Muscle layer of duodenum (tissue), 2 donors: Measurements from ENCODE around the gene CCNQ.

ENCODE experiments used
- H3K27ac ChIP-seq: one replicate; pipeline ENCODE4 v1.7.0; 2013; ENCODE audit warnings: mild to moderate bottlenecking, low read length
- H3K27me3 ChIP-seq: one replicate; pipeline ENCODE4 v1.7.0; 2013; ENCODE audit warnings: low read depth, mild to moderate bottlenecking, control low read depth, low read length
- H3K36me3 ChIP-seq, 2 donors: one replicate each; pipeline ENCODE4 v1.7.0; 2013; ENCODE audit warnings: low read length in 2 of 2, control low read depth in 1 of 2, mild to moderate bottlenecking in 1 of 2; ENCODE audit not compliant: insufficient read depth in 2 of 2, control insufficient read depth in 1 of 2
- H3K4me1 ChIP-seq, 2 donors: one replicate each; pipeline ENCODE4 v1.7.0; 2013; ENCODE audit warnings: low read length in 2 of 2, mild to moderate bottlenecking in 2 of 2, control low read depth in 1 of 2, moderate library complexity in 1 of 2; ENCODE audit not compliant: insufficient read depth in 2 of 2, control insufficient read depth in 1 of 2
- H3K4me3 ChIP-seq, 2 donors: one replicate each; pipeline ENCODE4 v1.7.0; 2013; ENCODE audit warnings: low read length in 2 of 2, low read depth in 1 of 2, mild to moderate bottlenecking in 1 of 2
- H3K9me3 ChIP-seq, 2 donors: one replicate each; pipeline ENCODE4 v1.7.0; 2013; ENCODE audit warnings: low read length in 2 of 2, control low read depth in 1 of 2, mild to moderate bottlenecking in 1 of 2; ENCODE audit not compliant: control insufficient read depth in 1 of 2
- donor health status: healthy.

CCNQ gene

DNA sequence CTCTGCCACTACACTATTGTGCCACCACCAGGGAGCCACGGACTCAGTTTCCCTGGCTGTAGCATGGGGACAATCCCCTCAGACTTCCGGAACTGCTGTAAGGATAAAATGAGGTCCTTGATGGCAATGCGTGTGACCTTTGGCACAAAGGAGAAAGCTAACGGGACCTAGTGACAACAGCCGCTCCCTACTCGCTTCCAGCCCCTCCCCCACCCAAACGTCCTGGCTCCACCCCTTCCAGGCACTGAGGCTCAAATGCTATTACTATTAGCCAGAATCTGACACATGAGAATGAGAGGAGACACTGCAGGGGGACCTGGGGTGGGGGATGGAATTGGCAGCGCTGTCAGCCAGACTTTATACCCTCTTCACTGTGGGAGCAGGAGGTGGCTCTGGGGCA, 42.7 kb upstream of the CCNQ start:
- Histone ChIP-seq H3K4me3 (no peak overlapping the region), H3K4me1 (peaks cover 0 to 23% of the 10 kb centered on the region in 2 donors), H3K27me3 (peaks cover 19% of the 10 kb centered on the region), H3K9me3 (no peaks in the 10 kb centered on the region), H3K36me3 (no peaks in the 10 kb centered on the region), H3K27ac (no peak overlapping the region)

DNA sequence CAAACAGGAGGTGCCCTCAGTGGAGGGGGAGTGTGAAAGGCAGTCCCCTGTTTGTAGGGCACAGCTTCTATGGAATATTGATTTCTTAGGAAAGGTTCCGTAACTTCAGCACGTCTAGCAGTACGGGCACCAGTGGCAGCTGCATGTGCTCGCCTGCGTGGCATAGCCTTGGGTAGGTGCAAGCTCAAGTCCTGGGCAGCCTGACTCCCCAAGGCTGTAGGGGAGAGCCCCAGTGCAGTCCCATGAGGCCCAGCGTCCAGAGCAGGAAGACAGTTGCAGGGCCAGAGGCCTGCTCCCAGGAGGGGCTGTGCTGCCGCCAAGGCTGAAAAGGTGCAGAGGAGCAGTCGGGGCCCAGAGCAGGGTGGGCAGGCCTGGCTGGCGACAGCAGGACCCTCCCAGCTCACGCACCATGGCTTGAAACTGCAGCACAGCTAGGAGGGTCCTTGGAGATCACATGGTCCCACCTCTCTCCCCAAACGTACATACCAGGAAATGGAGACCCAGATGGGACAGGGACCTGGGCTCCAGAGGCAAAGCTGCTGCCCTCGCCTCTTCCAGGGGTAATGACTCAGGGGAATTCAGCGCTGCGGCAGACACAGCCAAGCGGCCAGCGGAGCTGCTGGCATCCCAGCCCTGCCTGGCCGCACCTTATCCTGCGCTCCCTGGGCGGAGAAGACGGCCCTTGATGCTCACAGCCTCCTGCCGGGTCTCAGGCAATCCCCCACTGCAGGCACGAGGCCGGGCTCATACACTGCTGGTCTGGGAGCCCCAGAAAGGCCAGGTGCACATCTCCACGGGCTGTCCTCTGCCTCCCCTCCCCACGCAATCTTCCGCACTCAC, 42.0 kb upstream of the CCNQ start:
- no peaks in the 10 kb centered on the region for H3K36me3 ChIP-seq
- H3K27me3 ChIP-seq = peaks cover 15% of the 10 kb centered on the region
- H3K9me3 ChIP-seq = no peaks in the 10 kb centered on the region
- no peak overlapping the region for H3K4me3 ChIP-seq
- peaks cover 0 to 22% of the 10 kb centered on the region in 2 donors for H3K4me1 ChIP-seq
- no peak overlapping the region for H3K27ac ChIP-seq

DNA sequence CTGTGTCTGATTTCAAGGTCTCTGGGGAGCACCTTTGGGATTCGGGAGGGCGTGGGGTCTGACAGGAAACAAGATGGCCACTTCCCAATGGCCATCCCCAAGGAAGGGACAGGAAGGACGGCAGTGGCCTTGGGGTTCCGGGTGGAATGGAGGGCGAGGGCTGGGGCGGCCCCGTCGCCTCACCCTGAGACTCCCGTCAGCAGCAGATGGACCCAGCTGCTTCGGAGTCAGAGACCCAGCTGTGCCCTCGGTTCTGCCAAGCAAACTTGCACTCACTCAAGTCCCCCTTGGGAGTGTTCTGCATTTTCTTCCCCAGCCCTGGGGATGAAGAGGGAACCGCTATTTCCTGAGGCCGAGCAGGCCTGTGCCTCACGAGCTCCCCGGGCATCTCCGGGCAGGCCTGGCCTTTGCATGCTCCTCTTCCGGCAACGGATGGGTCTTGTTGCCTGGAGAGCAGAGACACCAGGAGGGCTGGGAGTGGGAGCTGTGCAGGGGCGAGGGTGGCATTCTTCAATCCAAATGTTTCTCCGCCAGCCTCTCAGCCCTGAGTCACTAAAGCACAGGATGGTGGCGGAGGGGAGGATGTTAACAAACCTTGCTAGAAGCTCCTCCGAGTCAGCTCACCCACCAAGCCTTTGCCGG, 41.2 kb upstream of the CCNQ start:
- Histone ChIP-seq H3K27ac (no peak overlapping the region), H3K36me3 (no peaks in the 10 kb centered on the region), H3K9me3 (no peaks in the 10 kb centered on the region), H3K27me3 (peaks cover 15% of the 10 kb centered on the region), H3K4me3 (no peak overlapping the region), H3K4me1 (peaks cover 0 to 22% of the 10 kb centered on the region in 2 donors)

DNA sequence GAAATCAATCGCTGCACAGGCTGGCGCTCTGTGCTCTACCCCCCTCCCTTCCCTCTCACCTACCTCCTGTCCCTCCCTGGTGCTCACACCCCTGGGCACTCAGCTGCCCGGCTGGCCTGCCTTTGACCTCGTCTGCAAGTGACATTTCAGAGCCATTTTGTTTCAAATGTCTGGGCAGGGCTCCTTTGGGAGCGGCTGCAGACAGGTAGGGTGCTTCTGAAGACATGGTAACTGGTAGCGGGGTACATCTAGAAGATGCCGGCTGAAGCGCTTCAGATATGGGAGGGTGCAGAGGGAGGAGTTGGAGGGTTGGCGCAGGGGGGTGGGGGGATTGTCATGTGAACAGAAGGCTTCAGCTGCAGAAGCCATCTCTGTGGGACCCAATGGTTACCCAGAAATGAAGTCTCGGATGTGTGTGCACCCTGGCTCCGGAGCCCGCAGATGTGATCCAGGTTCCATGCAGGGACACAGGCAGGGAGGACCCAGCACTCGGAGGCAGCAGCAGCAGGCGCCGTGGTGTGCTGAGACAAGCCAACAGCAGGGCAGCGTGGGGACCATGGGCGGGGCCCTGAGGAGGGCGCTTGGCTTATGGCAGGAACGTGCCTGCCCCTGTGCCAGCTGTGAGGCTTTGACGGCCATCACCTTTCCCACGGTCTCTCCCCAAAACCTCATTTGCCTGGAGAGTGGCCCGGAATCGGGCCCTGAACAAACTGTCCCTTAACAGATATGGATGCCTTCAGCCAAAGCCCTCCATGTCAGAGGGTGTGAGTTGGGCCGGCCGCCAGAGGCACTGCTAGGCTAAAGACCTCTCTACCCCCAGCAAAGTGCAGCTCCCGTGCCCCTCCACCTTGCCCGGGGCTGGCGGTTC, 40.5 kb upstream of the CCNQ start:
- Histone ChIP-seq H3K4me1 (peaks cover 0 to 19% of the 10 kb centered on the region in 2 donors), H3K9me3 (no peaks in the 10 kb centered on the region), H3K36me3 (no peaks in the 10 kb centered on the region), H3K27me3 (peaks cover 15% of the 10 kb centered on the region), H3K4me3 (no peak overlapping the region), H3K27ac (no peak overlapping the region)

DNA sequence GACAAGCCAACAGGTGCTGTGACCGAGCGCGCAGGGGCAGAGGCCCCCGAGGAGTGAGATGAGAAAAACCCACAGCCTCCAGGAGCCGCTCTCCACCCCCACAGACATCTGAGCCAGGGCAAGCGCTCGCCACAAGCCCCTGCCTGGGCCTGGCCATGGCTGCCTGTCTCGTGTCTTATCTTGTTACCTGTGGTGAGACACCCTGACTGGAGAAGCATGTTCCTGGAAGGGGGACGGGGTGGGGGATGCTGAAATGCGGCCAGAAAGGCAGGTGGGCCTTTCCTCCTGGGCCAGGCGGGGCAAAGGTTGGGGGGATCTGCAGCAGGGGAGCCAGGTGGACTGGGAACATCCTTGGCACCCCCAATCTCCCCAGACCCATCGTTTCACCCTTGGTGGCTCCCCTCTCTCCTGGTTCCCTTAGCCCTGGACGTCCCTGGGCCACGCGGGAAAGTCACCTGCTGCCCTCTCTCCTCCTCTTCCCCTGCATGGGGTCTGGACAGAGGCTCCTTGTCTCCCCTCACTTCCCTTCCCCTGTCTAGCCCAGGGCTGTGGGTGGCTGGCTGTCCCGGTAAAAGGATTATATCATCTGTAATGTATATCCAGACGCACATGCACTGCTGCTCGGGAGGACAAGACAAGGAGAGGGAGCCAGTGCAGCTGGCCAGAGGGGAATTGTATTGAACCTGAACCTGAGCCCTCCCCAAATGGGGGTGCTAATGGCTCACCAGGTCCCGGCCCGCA, 39.7 kb upstream of the CCNQ start:
- Histone ChIP-seq H3K27ac (no peak overlapping the region), H3K36me3 (no peaks in the 10 kb centered on the region), H3K4me1 (peaks cover 0 to 19% of the 10 kb centered on the region in 2 donors), H3K9me3 (no peaks in the 10 kb centered on the region), H3K27me3 (peaks cover 15% of the 10 kb centered on the region), H3K4me3 (no peak overlapping the region)

DNA sequence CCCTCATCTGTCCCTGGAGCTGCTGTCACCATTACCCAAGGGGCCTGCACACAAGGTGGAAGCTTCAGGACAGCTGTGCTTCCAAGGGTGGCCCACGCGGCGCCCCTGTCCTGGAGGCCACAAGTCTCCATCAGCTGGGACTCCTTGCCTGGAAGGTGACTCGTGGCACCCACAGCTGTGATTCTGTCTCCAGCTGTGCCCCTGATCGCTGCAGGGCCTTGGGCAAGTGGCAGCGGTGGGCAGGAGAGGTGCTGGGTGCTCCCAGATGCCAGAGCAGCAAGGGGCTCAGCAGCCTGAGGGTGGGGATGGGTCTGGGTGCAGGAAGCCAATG, 39.1 kb upstream of the CCNQ start:
- H3K4me3 ChIP-seq = no peak overlapping the region
- H3K4me1 ChIP-seq = peaks cover 0 to 15% of the 10 kb centered on the region in 2 donors
- H3K27ac ChIP-seq = no peak overlapping the region
- no peaks in the 10 kb centered on the region for H3K36me3 ChIP-seq
- H3K27me3 ChIP-seq = peaks cover 12% of the 10 kb centered on the region
- H3K9me3 ChIP-seq = no peaks in the 10 kb centered on the region

DNA sequence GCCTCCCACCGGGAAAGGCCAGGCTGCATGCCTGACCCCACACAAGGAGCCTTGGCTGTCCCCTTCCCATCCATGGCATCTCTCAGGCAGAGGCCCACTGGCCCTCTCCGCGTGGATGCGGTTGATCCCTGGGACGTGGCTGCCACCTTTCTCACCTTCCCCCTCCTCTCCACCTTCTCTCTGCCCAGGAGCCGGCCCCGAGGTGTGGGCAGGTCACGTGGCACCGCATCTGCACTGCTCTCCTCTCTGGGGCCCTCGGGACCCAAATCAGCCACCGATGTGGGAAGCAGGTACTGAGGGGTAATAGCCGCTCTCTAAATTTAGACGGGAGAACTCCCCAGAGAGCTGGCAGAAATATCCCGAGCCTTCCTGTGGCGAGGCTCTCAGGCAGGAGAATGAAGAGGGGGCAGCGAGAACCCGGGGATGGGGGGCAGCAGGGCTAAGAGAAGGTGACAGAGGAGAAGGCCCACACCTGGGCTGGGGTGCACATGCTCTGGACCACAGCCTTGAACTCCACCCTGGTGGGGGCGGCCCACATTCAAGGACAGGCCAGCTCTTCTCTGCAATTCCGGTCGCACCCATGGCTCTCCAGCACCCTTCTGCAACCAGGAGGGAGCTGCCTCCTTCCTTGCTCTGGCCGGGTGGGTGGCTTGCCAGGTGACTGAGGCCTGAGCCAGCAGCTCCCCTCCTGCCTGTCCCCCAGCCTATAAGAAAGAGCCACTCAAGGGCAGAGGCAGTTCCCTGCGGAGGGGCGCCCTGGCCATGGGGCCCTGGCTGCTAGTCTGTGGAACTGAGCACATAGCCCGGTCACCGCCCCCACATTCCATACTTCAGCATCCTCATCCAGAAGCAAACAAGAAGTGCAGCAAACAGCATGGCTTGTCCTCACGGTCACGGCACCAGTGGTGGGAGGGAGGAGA, 38.4 kb upstream of the CCNQ start:
- Histone ChIP-seq H3K4me3 (no peak overlapping the region), H3K27me3 (peaks cover 7% of the 10 kb centered on the region), H3K27ac (no peak overlapping the region), H3K36me3 (no peaks in the 10 kb centered on the region), H3K9me3 (no peaks in the 10 kb centered on the region), H3K4me1 (peaks cover 0 to 11% of the 10 kb centered on the region in 2 donors)

DNA sequence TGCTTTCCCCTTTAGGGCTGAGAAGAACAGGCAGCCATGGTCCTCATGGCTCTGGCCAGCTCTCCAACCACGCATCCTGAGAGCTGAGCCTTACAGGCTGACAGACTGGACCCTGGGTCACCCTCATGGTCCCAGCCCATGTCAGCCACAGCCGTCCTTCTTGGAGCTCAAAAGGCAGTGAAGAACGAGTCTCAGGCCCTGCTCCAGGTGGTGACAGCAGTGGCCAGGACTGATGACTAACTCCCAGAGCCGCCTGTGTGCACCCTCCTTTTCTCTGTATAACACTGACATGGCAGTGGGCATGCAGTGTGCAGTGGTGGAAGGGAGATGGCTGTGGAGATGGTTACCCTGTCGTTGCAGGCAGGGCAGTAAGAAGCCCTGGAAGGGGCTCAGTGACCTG, 37.8 kb upstream of the CCNQ start:
- H3K4me3 ChIP-seq = no peak overlapping the region
- H3K36me3 ChIP-seq = no peaks in the 10 kb centered on the region
- H3K4me1 ChIP-seq = peaks cover 0 to 8% of the 10 kb centered on the region in 2 donors
- H3K27ac ChIP-seq = no peak overlapping the region
- H3K27me3 ChIP-seq = peaks cover 5% of the 10 kb centered on the region
- no peaks in the 10 kb centered on the region for H3K9me3 ChIP-seq

DNA sequence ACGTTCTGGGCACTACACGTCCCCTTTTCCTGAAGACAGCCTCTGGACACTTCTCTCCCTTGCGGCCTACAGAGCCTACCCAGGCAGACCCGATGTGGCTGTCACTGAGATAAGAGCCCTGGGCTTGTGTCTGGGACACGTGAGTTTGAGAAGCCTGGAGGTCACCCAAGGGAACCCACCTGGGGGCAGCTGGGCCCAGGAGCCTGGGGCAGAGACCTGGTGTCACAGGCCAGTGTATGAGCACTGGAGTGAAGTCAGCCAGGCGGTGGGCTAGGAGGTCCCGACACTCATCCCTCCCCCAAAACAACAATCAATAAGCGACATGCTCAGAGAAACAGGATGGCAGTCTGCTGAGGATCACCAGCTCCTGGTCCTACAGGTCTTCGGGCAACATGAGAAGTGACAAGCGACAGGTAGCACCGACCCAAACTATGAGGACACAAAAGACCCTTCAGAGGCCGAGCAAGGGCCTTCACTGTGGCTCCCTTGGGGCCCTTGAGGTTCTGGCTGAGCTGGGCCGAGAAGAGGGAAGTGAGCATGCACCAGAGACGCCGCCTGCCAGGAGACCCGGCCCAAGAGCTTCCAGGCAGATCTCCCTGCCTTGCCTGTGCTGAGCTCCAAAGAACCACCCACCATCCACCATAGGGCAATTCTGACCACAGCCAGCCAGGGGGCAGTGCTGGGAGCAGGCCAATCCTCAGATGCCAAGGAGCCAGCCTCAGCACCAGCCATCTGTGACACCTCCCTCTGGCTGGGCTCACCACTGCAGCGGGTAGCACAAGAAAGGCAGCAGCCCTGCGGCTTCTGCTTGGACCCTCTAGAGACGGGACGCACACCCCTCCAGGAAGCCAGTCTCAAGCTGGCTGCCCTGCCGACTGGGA, 37.1 kb upstream of the CCNQ start:
- Histone ChIP-seq H3K36me3 (no peaks in the 10 kb centered on the region), H3K4me3 (no peak overlapping the region), H3K4me1 (peaks cover 0 to 6% of the 10 kb centered on the region in 2 donors), H3K27me3 (no peaks in the 10 kb centered on the region), H3K9me3 (no peaks in the 10 kb centered on the region), H3K27ac (no peak overlapping the region)
